ENCODE results near the gene SIL1.

The SIL1 gene

DNA sequence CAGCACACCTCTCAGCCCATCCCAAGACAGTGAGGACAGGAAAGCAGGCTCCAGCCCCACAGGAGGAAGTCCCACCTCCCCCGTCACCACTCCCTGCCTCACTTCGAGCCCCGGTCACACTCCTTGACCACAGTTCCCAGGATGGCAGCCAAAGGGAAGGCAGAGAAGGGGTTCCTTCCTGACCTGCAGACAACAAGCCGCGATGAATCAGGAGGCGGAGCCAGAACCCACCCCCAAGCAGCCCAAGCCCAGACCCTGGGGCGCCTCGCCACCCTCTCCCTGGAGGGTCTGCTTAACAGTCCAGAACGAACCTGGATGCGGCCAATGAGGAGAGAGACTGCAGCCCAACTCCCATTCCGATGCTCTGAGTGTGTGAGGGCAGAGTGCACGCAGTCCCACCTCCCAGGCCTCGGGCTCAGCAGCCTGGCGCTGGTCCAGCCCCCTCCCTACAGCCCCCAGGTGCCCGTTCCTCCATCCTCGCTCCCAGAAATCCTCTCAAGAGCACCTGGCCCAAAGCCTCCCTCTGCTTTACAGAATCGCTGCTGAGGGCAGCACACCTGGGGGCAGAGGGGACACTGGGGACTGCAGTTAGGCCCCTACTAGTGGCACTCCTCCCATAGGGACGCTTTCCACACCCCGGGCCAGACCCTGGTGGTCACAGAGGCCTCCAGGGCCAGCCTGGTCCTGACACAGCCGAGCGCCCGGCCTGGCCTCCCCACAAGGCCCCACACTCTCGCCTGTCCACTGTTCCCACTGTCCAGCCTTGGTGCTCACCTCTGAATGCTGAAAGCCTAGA lies 253.4 kb downstream of the SIL1 start:
- TF ChIP-seq, protein P1, sequence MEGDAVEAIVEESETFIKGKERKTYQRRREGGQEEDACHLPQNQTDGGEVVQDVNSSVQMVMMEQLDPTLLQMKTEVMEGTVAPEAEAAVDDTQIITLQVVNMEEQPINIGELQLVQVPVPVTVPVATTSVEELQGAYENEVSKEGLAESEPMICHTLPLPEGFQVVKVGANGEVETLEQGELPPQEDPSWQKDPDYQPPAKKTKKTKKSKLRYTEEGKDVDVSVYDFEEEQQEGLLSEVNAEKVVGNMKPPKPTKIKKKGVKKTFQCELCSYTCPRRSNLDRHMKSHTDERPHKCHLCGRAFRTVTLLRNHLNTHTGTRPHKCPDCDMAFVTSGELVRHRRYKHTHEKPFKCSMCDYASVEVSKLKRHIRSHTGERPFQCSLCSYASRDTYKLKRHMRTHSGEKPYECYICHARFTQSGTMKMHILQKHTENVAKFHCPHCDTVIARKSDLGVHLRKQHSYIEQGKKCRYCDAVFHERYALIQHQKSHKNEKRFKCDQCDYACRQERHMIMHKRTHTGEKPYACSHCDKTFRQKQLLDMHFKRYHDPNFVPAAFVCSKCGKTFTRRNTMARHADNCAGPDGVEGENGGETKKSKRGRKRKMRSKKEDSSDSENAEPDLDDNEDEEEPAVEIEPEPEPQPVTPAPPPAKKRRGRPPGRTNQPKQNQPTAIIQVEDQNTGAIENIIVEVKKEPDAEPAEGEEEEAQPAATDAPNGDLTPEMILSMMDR (IDR thresholded peaks at IDR 0.05; ENCODE audit: borderline replicate concordance, insufficient read depth, low read depth, low read length): no peak
- H3K4me3 ChIP-seq (ENCODE audit: low read depth, low read length): no peak overlapping the region

DNA sequence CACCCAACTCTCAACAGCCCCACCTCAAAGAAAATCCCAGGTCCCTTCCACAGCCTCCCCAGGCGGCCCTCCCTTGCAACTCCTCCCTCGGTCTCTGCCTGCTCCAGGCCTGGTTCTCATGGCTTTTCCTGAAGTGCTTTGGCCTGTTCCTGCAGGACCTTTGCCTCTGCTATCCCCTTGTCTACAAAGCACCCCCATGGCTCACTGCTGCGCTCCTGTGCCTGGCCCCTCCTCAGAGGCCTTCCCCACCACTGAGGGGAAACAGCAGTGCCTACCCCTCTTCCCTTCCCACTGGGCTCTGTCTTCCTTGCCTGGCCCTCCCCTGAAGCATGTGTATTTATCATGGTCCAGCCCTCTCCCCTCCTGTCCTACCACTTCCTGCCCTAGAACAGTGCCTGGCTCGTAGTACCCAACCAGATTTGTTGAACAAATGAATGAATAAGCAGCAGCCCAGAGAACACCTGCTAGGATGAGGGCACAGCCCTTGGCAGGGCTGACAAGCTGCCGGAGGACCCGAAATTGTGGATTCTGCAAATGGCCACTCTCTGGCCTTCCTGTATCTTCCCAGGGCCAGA lies 254.5 kb downstream of the SIL1 start:
- TF ChIP-seq, protein P1 (IDR thresholded peaks at IDR 0.05; ENCODE audit: borderline replicate concordance, insufficient read depth, low read depth, low read length): no peak
- H3K4me3 ChIP-seq (ENCODE audit: low read depth, low read length): no peak overlapping the region

DNA sequence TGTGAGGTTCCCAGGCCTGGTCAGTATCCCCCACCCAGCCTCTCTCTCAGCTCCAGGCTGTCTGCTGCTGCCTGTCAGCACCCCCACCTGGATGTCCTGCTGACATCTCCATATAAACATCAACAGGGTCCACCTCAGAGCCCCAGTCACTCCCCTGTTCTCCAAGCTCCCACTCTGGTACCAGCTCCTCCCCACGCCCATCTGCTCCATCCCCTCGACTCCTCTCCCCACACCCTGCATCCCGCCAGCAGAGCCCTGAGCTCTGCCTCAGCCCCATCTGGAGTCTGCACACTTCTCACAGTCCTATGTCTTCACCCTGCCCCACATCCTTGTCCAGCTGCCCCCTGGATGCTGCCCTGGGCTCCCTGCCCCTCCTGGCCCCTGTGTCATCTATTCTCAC lies 255.3 kb downstream of the SIL1 start:
- no peak overlapping the region for H3K4me3 ChIP-seq (ENCODE audit: low read depth, low read length)
- TF ChIP-seq, protein P1 (IDR thresholded peaks at IDR 0.05; ENCODE audit: borderline replicate concordance, insufficient read depth, low read depth, low read length): no peak

DNA sequence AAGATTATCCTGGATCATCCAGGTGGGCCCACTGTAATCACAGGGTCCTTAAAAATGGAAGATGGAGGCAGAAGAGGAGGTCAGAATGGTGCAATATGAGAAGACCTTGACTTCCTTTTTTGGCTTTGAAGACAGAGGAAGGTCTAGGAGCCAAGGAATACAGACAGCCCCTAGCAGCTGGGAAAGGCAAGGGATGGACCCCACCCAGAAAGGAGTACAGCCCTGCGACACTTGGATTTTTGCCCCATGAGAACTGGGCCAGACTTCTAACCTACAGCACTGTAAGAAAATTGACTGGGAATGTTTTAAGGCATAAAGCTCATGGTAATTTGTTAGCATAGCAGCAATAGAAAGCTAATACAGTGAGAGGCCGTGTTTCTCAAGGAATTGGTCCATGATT lies 256.1 kb downstream of the SIL1 start:
- no peak overlapping the region for H3K4me3 ChIP-seq (ENCODE audit: low read depth, low read length)
- TF ChIP-seq, protein P1 (IDR thresholded peaks at IDR 0.05; ENCODE audit: borderline replicate concordance, insufficient read depth, low read depth, low read length): no peak

DNA sequence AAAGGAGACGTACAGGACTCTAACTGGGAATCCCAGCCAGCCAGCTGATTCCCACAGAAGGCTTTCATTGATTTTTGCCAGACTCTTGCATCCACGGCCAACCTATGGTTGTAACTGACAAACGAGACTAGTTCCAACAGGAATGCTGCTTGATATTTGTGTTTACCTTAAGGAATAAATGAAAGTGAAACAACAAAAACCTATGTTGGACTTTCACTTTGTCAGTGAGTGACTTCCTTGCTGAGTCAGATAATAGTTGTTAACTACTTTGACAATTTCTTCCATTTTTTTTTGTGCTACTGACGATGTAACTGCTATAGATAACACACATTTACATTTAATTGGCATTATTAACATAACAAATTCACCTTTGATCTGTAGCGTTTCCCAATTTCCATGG lies 259.6 kb downstream of the SIL1 start:
- TF ChIP-seq, protein P1 (IDR thresholded peaks at IDR 0.05; ENCODE audit: borderline replicate concordance, insufficient read depth, low read depth, low read length): no peak
- H3K4me3 ChIP-seq (ENCODE audit: low read depth, low read length): no peak overlapping the region

DNA sequence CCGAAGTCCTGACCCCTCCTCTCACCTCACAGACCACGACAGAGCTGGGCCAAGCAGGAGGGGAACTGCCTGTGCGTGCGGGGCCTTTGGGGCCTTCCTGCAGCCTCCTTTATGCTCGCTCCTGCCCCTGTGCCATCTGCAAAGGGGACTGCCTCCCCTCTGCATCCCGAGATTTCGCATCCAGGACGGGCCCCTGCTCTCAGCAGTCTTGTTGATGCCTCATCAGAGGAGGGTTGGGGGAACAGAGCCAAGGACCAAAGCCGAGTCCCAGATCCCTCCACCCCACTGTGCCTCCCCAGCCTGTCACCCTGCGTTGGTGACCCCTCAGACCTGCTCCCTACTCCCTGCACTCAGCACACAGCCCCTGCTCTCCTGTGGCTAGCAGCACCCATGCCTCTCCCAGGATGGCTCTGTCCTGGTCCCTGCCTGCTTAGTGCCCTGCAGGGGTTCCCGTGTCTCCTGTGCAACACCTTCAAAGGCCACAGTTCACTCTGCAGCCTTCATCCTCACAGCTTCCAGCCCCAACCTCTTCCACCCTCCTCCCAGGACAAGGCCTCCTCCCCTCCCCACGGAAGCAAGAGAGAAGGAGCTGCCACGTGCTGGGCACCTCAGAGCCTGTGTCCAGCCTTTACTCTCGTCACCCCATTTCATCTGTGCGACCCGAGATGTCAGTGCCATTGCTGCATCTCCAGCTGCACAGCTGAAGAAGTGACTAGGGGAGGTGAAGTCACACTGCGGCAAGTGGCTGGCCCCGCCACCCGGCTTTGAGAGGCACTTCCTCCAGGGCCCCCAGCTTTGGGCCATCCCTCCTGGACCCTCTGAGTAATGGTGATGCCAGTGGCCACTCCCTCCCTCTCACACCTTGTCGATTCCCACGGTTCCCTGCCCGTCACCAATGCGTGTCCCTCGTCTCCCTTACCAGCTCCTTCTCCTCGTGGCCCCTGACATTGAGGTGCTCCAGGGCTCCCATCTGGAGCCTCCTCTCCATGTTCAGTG lies 260.5 kb downstream of the SIL1 start:
- TF ChIP-seq, protein P1 (IDR thresholded peaks at IDR 0.05; ENCODE audit: borderline replicate concordance, insufficient read depth, low read depth, low read length): no peak
- H3K4me3 ChIP-seq (ENCODE audit: low read depth, low read length): no peak overlapping the region
